Measurements from ENCODE around the gene RDH13. TPM values are rescaled to one million over a fixed set of nuclear protein-coding genes. Genes with fewer than 3 reads are reported as not detected.

The RDH13 gene
- polyA plus RNA-seq, 1 of the 3 experiments (the other 2 are of a cell fraction): 9.6 TPM

- ChIA-PET CTCF (interaction anchor here (1.8 kb wide), 1 partner anchor 21 kb away, joined by 7 read pairs; no protein-coding TSS in a partner anchor), POLR2A (interaction anchor here (0.7 kb wide), 1 partner anchor 585 kb away, joined by 3 read pairs; no protein-coding TSS in a partner anchor)
- no peaks in the 10 kb centered on the region for H3K9me2 ChIP-seq
- no peak for DNase-seq
- no peak overlapping the region for H3K27ac ChIP-seq (ENCODE audit: low read depth in 2 of 2, low read length in 1 of 2)
- no peak overlapping the region for H3K4me2 ChIP-seq
- 50% methylated on average over 3 of the region's 3 CpGs for WGBS (ENCODE audit: low lambda C conversion rate)
- H3K4me3 ChIP-seq (ENCODE audit: low read depth in 2 of 2, low read length in 1 of 2): no peak overlapping the region
- no peaks in the 10 kb centered on the region for H3K36me3 ChIP-seq (replicated peaks in 1 of 2; ENCODE audit: control insufficient read depth in 1 of 2, insufficient read depth in 2 of 2, low read length in 1 of 2)
- H3K9me3 ChIP-seq: no peaks in the 10 kb centered on the region
- no peak overlapping the region for H2AFZ ChIP-seq (ENCODE audit: low read depth)
- H3K4me1 ChIP-seq (ENCODE audit: control insufficient read depth in 1 of 2, insufficient read depth in 2 of 2, low read depth in 1 of 2, low read length in 1 of 2): peaks cover 0 to 5% of the 10 kb centered on the region in 2 experiments; a peak in 1 of 4 replicates
- peaks cover 7% of the 10 kb centered on the region; the same call in 1 of the 2 replicates for H3K27me3 ChIP-seq (ENCODE audit: insufficient read depth)
- no peaks in the 10 kb centered on the region for H3K79me2 ChIP-seq (ENCODE audit: insufficient read depth)
- H4K20me1 ChIP-seq (ENCODE audit: insufficient read depth): no peaks in the 10 kb centered on the region
- H3F3A ChIP-seq (replicated peaks; ENCODE audit: insufficient read depth): peaks cover 3% of the 10 kb centered on the region
- no peak for TF ChIP-seq MEF2A (IDR thresholded peaks at IDR 0.05; ENCODE audit: borderline replicate concordance, low read depth)
- no peak for TF ChIP-seq USF2 (IDR thresholded peaks at IDR 0.05; ENCODE audit: borderline replicate concordance, low read depth, low read length)
- no peak for TF ChIP-seq CTCF (IDR thresholded peaks at IDR 0.05)
- TF ChIP-seq YY1 (IDR thresholded peaks at IDR 0.05; ENCODE audit: low read depth): no peak
- TF ChIP-seq REST (IDR thresholded peaks at IDR 0.05; ENCODE audit: low read depth, low read length): no peak
- TF ChIP-seq GABPA (IDR thresholded peaks at IDR 0.05; ENCODE audit: low read depth): no peak
- no peak for TF ChIP-seq MXI1 (IDR thresholded peaks at IDR 0.05; ENCODE audit: low read depth, low read length)
- no peak for TF ChIP-seq NRF1 (IDR thresholded peaks at IDR 0.05; ENCODE audit: low read depth, low read length)
- TF ChIP-seq RCOR1 (IDR thresholded peaks at IDR 0.05; ENCODE audit: low read length): no peak
- no peak for TF ChIP-seq NFIC (IDR thresholded peaks at IDR 0.05; ENCODE audit: borderline replicate concordance)
- no peak for TF ChIP-seq ELF1 (IDR thresholded peaks at IDR 0.05)
- TF ChIP-seq FOXJ3 (CRISPR knock-in tag; IDR thresholded peaks at IDR 0.05): no peak
- TF ChIP-seq IRF3 (IDR thresholded peaks at IDR 0.05; ENCODE audit: low read depth, low read length): no peak
- H3K9ac ChIP-seq: no peak overlapping the region
Observed at GRCh38 chr19:55067869-55068268, 4.9 kb upstream of the RDH13 start.
